COLO668 (cell line): ENCODE results near the gene UBAC2.
"Not testable (repeated sequence)": the region's sequence is repeated elsewhere in the genome, so short reads cannot be mapped to it uniquely, and the experiment has no call there.

Experiments used
- DNase-seq: peaks from one replicate; lab custom pipeline; 2025; ENCODE audit not compliant: unreplicated experiment; lab: John Stamatoyannopoulos, UW

Gene UBAC2

DNA sequence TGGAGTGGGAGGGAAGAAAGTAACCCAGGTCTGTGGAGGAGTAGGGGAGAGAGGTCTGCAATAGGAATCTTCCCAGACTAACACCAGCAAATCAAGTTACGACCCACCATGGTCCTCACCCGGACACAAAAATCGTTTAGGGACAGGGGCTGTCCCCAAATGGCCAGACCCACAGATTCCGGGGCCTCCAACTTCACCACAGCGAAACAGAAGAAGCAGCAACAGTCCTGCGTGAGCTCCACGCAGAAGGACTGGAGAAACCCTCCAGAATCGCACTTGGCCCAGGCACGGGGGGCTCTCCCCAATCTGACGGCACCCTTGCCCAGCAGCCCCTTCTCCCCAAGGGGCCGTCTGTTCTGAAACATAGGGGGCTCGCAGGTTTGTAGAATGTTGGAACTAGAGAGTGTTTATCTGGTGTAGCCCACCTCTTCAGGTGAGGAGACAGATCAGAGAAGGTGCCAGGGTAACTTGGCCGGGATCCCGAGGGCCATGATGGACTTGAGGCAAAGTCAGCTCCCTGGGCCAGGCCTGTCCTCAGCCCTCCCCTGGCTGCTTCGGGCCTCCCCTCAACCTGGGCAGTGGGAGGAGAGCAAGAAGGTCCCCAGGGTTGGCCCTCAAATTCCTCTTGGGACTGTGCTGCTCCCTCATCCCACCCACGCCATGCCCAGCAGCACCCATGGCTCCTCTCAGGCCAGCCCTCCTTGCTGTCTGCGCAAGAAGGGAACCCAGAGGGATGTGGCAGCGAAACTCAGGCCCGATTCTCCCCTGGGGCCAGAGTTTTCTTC is 189.1 kb downstream of the UBAC2 start:
- DNase-seq: no peak

DNA sequence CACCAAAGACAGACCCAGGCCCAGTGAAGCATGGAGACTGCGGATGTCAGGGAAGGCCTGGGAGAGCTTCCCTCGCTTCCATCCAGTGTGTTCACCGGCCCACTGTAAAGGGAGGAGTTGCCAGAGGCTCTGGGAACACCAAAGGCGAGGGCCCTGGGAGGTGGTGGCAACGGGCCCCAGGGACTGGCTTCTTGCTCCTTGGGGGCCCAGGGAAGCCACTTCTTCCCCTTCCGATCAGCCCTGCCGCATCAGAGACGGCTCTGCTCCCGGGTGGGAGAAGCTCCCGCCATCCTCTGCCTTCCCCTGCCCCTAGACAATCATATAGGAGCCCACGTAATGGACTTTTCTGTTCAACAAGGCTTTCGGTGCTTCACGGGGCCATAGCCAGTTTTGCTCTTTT is 189.9 kb downstream of the UBAC2 start:
- no peak for DNase-seq

DNA sequence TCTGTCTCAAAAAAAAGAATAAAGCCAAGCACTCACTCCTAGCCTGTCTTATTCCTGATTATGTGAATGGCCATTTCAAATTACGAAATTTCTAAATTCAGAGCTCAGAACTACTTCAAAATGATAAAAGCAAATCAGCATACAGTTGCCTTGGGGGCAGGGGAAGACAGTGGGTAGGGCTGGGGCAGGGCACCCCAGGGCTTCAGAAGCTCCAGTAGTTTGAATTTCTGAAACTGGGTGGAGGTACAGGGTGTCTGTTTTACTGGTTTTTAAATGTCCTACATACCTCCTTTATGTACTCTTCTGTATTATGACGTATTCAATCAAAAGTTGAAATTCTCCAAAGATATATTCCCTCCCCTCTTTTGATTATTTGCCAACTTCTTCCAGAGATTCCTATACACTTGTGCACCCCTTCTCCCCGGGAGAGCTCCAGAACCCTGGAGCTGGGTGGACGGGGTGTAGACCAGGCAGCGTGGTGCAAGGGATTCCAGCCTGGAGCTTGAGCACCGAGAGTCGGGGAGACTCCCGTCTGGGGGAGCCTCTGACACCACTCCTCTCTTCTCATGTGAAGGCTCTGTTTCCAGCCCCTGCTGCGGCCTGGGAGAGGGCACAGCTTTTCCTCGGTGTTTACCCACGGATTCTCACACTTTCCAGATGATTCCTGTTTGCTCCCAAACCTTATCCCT is 191.3 kb downstream of the UBAC2 start:
- no peak for DNase-seq

DNA sequence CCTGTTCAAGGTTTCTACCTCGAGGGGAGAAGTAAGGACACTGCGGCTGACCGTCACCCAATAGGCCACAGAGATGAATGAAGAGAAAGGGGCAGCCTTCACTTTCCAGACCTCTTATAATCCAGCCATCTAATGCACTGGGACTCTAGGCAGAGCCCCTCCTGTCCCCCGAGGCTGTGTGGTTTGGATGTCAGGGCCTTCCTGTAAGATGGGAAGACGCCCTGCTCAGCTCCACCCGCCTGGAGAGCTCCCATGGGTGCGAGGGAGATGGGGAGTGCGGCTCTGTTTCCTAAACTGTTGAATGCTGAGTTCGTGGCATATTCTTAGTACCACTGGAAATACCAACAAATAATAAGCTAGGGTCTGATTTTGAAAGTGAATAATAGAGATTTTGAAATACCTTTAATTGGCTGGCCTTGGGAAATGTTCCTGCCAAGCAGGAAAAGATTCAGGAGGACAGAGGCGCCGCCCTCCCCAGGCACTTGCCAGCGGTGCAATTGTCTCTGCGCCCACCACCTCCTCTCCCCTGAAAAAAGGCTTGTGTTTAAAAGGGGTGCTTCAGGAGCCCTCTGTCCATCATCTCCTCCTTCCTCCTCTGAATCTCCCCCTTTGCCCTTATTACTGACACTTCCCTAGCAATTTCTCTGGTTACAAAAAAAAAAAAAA is 191.9 kb downstream of the UBAC2 start:
- DNase-seq: no peak

DNA sequence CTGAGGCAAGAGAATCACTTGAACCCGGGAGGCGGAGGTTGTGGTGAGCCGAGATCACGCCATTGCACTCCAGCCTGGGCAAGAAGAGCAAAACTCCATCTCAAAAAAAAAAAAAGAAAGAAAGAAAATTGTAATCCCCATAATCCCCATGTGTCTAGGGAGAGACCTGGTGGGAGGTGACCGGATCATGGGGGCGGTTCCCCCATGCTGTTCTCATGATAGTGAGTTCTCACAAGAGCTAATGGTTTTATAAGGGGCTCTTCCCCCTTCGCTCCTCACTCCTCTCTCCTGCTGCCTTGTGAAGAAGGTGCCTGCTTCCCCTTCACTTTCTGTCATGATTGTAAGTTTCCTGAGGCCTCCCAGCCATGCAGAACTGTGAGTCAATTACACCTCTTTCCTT is 192.7 kb downstream of the UBAC2 start:
- not testable (repeated sequence) for DNase-seq

DNA sequence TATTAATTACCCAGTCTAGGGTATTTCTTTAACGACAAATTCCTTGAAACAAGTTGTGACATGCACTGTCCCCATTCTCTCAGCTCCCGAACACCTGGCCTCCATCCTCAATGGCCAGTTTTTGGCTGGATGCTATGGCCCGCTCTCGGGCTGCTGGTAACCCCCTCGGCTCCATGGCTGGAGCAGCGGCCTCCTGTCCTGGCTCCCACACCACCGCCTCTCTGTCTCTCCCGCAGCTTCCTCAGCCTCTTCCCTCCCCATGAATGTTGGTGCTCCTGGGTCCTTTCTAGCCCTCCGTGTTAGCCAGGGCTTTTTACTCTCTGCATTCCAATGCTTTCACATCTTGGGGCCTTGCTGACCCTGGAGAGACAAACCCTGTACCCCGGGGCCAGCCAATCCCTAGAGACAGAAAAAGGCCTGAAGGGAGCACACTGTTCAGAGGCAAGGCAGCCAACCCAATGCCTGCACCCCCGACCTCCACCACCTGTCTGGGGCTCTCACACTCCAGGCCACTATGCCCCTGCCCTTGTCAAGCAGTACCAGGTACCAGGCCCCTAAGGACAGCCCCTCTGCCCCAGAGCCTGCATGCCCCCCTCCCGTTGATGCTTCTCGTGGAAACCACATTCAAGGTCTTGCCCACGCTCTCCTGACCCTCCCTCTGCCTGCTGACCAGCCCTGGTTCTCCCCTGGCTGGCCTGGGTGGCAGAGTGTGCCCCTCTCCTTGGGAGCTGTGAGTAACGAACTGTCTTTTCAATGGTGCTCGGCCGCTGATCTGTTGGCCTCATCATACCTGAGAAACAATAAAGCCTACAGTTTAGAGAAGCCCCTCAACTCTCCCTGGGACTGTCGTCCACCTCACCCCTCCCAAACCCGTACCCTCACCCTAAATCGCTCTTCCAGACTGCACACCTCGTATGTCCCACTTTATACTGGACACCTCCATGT is 193.4 kb downstream of the UBAC2 start:
- no peak for DNase-seq

DNA sequence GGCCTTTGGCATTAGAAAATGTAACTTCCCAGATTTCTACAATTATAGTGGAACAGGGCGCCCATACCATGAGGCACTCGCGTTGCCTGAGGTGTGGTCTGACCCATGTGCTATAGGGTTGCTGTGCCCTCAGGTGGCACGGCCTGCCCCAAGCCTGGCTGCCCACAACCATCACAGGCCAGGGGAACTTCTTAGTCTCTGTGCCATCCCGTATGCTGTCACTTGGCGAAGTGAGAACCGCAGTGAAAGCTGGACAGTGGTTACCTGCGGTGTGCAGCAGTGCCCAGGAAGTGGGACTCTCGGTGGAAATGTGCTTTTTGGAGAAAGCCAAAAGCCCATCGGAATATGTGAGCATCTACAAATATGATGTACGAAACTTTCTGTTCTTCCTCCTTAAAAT is 194.8 kb downstream of the UBAC2 start:
- no peak for DNase-seq

DNA sequence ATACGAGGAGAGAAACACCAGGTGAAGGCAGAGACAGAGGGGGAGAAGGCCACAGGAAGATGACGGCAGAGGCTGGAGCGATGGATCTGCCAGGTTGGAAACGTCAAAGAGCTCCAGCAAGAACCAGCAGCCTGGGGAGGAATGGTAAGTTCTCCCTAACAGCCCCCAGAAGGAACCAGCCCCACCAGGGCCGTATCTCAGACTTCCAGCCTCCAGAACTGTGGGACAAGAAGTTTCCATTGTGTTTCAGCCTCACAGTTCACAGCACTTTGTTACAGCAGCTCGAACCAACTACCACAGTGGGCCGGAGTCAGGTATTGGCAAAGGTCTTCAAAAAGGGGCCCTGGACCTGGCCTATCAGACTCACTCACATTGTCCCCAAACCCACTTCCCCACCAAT is 195.8 kb downstream of the UBAC2 start:
- no peak for DNase-seq

DNA sequence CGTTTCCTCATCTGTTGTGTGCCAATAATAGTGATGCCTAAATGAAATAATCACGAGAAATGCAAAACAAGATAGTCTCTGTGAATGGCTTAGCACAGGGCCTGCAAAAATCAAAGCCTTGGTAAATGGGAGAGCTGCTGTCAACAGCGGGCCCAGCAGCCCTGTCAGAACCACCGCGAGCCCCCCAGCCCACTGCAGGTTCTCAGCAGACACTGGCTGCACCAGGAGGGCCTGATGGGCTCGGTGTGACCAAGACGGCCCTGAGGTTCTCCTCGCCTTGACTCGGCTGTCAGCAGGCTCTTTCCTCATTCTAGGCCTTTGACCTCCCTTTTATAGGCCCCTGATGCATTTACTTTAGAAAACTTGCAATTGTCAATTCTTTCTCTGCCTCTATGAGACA is 197.4 kb downstream of the UBAC2 start:
- DNase-seq: no peak

DNA sequence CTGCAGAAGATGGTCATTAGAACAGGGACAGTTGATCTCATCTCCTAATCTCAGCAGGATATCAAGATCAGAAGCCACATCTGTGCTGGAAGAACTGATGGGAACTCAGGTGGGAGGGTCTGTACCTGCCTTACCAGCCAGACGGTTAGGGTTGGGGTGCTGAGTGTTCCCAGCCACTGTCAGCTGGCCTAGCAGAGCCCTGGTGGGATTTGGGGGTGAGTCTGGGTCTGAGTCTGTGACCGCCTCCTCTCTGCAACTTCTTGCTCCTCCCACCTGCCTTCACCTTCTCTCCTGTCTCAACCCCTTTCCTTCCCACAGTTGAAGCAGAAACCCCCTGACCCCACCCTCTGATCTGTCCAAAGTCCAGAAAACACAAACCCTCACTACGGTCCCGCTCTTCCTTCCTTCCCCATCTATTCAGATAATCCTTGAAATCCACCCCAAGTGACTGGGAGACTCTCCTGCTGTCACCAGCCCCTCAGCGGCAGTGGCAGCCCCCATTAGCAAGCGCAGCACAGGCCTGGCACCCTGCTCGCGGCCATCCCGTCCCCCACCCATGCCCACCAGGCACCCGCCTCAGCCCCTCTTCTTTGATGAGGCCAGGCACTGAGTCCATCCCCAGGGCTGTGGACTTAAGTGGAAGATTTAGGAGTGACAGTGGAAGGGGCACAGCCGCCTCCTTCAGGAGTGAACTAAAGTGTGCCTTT is 198.4 kb downstream of the UBAC2 start:
- no peak for DNase-seq

DNA sequence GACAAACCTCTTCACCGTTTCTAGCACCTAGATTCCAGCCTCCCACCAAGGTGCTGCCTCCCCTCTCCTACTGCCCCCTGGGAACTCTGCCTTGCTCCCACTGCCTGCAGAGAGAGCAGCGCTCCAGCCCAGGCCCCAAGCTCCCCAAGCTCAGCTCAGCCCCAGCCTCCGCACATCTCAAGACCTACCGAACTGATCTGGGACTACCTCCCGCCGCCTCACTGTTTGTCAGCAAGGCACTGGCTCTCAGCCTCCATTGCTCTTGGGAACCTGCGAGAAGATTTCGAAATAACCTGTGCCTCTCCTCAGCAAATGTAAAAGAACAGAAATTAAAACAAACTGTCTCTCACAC is 198.9 kb downstream of the UBAC2 start:
- DNase-seq: no peak

DNA sequence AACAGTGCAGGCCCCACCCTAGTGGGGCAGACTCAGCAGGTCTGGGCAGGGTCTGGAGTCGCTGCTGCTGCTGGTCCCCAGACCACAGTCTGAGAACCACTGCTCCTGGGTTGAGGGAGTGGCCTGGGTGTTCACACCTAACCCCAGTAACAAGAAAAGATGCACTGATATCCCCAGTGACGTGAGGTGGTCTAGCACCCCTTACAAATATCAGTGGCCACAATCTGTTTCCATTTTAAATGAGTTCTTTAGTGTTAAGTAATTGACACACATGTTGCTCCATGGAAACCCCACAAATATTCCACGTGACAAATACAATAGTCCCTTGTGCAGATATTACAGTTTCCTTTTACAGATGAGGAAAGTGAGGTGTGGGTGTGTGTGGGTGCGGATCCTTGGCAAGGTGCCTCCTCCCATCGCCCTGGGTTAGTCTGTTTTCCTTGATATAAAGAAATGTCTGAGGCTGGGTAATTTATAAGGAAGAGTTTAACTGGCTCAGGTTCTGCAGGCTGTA is 202.9 kb downstream of the UBAC2 start:
- DNase-seq: no peak

DNA sequence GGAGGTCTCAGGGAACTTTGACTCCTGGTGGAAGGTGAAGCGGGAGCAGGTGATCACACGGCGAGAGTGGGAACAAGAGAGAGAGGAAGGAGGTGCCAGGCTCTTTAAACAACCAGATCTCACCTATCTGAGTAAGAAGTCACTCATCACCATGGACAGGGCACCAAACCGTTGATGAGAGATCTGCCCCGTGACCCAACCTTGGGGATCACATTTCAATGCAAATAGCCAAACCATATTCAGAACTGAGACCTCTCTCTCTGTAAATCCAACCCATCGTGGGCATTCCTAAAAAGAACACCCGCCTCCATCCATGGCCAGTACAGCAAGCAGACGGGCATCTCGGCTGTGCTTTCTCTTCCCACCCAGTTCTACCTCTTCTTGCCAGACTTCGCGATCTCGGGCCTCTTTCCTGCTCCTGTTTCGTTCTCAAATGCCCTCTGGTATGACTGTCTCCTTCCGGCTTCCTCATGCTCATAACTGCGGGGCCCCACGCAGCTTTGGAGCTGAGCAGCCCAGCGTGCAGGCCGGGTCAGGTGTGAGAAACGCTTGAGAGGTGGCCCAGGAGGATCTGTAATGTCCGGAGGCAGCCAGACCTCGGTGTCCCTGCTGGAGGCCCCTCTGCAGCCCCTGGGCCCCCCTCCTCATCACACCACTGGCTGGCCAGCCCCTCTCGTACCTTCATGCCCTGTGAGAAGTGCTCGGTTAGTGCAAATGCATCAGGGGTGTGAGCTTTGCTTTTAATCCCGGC is 203.5 kb downstream of the UBAC2 start:
- peak; percentile 63 for DNase-seq

DNA sequence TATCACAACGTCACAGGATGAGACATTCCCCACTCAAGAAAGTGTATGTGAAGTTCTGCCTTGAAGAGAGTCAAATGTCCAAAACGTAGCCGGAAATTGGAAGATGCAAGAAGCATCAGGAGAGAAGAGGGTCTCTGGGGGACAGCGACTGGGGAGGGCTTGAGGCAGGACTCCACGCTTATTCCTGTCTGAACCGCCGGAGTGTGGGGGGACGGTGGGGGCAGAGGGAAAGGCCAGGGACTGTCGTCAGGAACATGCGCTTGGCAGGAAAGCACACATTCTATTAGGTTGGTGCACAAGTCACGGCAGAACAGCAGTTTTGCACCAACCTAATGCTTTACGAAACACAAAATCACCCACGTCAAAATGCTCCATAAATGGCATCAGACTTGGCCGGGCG is 205.3 kb downstream of the UBAC2 start:
- no peak for DNase-seq

DNA sequence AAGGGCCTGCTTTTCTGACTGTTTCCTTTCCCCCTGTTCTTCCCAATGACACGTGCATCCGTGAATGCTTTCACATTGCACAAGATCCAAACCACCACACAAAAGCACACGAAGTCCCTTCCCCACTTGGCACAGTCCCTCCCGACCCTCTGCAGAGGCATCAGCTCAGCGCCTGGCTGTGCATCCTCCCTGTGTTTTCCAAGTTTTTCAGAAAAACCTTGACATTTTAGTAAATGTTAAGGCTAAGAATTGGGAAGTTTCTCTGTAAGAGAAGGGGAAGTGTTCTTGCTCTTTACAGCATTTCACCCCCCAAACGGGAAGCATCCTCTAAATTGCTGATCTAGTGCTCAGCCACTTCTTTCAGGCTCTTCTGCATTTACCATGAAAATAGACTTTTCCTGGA is 206.1 kb downstream of the UBAC2 start:
- no peak for DNase-seq

DNA sequence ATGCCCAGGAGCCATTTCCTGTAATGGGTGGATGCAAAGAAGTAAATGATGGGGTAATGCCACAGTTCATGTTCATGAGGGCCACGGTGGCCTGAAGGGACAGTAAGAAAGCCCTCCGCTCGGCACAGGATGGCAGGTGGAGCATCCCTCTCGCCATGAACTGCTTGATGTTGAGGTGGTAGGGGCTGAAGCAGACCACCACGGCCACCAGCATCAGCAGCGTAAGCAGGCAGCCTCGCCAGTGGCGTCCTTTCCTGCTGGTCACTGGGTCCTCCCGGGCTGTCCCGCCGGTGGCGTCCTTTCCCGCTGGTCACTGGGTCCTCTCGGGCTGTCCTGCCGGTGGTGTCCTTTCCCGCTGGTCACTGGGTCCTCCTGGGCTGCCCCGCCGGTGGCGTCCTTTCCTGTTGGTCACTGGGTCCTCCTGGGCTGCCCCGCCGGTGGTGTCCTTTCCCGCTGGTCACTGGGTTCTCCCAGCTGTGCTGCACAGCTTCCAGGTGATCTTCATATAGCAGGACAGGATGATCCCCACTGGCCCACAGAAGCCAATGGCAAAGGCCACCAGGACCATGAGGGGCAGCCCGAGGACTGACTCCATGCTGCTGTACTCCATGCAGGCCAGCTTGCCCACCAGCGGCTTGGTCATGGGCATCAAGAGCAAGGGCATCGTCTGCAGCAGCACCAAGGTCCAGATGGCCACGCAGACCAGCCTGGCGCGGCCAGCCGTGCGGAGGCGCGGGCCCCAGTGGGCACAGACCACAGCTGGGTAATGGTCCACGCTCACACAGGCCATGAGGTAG is 207.4 kb downstream of the UBAC2 start:
- no peak for DNase-seq

DNA sequence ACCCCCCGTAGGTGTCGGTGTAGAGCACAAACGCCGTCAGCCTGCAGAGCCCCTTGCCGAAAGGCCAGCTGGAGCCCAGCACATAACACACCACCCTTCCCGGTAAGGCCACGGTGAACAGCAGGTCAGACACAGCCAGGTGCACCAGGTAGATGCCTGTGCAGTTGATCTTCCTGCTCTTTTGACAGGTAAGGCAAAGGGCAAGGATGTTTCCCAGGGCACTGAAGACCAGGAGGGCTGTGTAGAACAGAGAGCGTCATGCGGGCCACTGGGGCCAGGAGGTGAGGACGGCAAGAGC is 208.0 kb downstream of the UBAC2 start:
- no peak for DNase-seq

DNA sequence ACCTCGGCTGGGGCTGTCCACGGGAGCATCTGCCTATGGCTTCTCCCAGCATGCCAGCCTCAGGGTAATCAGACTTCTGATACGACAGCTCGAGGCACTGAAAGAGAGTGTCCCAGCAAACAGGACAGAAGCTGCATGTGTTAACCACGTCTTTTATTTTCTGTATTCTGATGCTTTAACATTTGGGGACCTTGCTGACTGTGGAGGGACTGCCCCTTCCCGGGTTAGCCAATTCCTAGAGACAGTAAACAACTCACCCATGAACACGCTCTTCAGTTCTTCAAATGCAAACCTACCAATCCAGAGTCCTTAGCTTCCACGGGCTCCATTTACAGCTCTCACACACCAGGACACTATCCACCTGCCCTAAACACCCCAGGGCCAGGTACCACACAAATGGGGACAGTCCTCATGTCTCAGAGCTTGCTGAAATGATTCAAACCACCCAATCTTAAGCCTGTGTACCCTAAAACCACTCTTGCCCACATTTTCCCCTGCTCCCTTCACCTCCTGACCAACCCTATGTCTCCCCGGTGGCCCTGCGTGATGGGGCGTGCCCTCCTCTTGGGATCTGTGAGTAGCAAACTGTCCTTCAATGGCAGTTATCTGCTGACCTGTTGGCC is 208.9 kb downstream of the UBAC2 start:
- DNase-seq: not testable (repeated sequence)
